Ovary (tissue), 10 donors: ENCODE results near the gene FAT2. TPM values are rescaled to one million over a fixed set of nuclear protein-coding genes. Genes with fewer than 3 reads are reported as not detected.

Source experiments
- DNase-seq, 5 donors: peaks; one replicate each; pipeline ENCODE4 v3.0.0-alpha.2; 2019 to 2020
- H3K27ac ChIP-seq, 2 donors: fragments of 200-600 bp; one replicate each; pipeline versions ENCODE4 v1.5.1 to v1.8.0; 2019 to 2022
- H3K27me3 ChIP-seq: fragments of 200-600 bp; one replicate; pipeline ENCODE4 v1.8.0; 2022
- H3K36me3 ChIP-seq: fragments of 200-600 bp; sonication (generic); one replicate; pipeline ENCODE4 v1.5.1; 2019
- H3K4me1 ChIP-seq: one replicate; pipeline ENCODE4 v1.8.1; 2013; ENCODE audit warnings: mild to moderate bottlenecking, moderate library complexity; ENCODE audit not compliant: insufficient read depth
- H3K4me3 ChIP-seq: fragments of 200-600 bp; sonication (generic); one replicate; pipeline ENCODE4 v1.5.1; 2017
- H3K9me3 ChIP-seq, 2 donors: fragments of 200-600 bp in 1 of 2; sonication (generic) in 1 of 2; one replicate each; pipeline versions ENCODE4 v1.5.1 to v1.8.1; 2013 to 2019; ENCODE audit warnings: mild to moderate bottlenecking in 1 of 2, moderate library complexity in 1 of 2
- EP300 ChIP-seq: sonication (generic); formaldehyde crosslinking; IDR thresholded peaks from one replicate; pipeline ENCODE4 v1.6.1; 2017; ENCODE audit warnings: antibody characterized with exemption
- POLR2A ChIP-seq: fragments of 450-650 bp; IDR thresholded peaks from one replicate; pipeline ENCODE4 v1.6.1; 2017; ENCODE audit warnings: antibody characterized with exemption, mild to moderate bottlenecking, moderate library complexity
- WGBS, 3 donors: extraction: QIAGEN DNeasy Blood & Tissue Kit in 1 of 3; methylation state at CpG; one replicate each; pipeline versions ENCODE4 v1.1.5 to v1.1.7; 2013 to 2017; 5-methylcytosine and 5-hydroxymethylcytosine counted together
- intact Hi-C, 4 donors: fragments of 100-400 bp; cut with DNase I; formaldehyde crosslinking; loops; one replicate each; pipeline versions ENCODE4 v1.11.0 to v1.15.1; 2022 to 2023
- long read RNA-seq, 3 donors: library from polyadenylated mRNA in 2 of 3; unstranded in 2 of 3; transcript quantifications; one replicate each; pipeline ENCODE4 v2.0.0 and lab custom pipeline, GENCODE V29; 2021 to 2026
- polyA plus RNA-seq, 2 donors: library from polyadenylated mRNA; stranded (reverse); fragments of 200-250 nt in 1 of 2; fragments of 350-450 nt in 1 of 2; fragmentation: Illumina TruSeq in 1 of 2; extraction: RNeasy Lipid Tissue Mini Kit (QIAGEN cat#74804) in 1 of 2; gene quantifications; one replicate each; pipeline ENCODE4 v1.2.3, GENCODE V29; 2013 to 2014
- total RNA-seq, 7 donors: library from RNA; depleted of rRNA in 2 of 7; stranded (reverse); fragments of >200 nt in 2 of 7; fragmentation: NEBNext Ultra II Directional in 3 of 7; extraction: Animal tissue kit (Norgen Biotek cat#: 25700) in 3 of 7; gene quantifications; one replicate each; pipeline versions ENCODE4 v1.1.0 to v1.2.4, GENCODE V29; 2016 to 2023
- TF ChIP-seq, protein P1 (sequence below), 3 donors: fragments of 450-650 bp in 2 of 3; fragments of 200-600 bp in 1 of 3; IDR thresholded peaks; one replicate each; pipeline versions ENCODE4 v1.5.1 to v1.8.0; 2016 to 2022; ENCODE audit warnings: antibody characterized with exemption in 3 of 3, mild to moderate bottlenecking in 1 of 3
- donor health status: DM: no; HTN: no; CAD: no; lungs with moderate emphysema.
- donor health status: DM: no; HTN: no; CAD: no.
- donor health status: Bipolar disorder and iron deficiency.
- donor health status: DM: yes; HTN: yes; CAD: no.
- donor health status: DM: no; HTN: no; CAD: no.
- donor health status: DM: yes; HTN: yes; CAD: no.

The FAT2 gene, protein sequence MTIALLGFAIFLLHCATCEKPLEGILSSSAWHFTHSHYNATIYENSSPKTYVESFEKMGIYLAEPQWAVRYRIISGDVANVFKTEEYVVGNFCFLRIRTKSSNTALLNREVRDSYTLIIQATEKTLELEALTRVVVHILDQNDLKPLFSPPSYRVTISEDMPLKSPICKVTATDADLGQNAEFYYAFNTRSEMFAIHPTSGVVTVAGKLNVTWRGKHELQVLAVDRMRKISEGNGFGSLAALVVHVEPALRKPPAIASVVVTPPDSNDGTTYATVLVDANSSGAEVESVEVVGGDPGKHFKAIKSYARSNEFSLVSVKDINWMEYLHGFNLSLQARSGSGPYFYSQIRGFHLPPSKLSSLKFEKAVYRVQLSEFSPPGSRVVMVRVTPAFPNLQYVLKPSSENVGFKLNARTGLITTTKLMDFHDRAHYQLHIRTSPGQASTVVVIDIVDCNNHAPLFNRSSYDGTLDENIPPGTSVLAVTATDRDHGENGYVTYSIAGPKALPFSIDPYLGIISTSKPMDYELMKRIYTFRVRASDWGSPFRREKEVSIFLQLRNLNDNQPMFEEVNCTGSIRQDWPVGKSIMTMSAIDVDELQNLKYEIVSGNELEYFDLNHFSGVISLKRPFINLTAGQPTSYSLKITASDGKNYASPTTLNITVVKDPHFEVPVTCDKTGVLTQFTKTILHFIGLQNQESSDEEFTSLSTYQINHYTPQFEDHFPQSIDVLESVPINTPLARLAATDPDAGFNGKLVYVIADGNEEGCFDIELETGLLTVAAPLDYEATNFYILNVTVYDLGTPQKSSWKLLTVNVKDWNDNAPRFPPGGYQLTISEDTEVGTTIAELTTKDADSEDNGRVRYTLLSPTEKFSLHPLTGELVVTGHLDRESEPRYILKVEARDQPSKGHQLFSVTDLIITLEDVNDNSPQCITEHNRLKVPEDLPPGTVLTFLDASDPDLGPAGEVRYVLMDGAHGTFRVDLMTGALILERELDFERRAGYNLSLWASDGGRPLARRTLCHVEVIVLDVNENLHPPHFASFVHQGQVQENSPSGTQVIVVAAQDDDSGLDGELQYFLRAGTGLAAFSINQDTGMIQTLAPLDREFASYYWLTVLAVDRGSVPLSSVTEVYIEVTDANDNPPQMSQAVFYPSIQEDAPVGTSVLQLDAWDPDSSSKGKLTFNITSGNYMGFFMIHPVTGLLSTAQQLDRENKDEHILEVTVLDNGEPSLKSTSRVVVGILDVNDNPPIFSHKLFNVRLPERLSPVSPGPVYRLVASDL (N-terminal part only)
- total RNA-seq (under 1 TPM in 6 of 7 donors, not detected in 1; 0.03 to 0.74 (median 0.38) TPM), polyA plus RNA-seq (under 1 TPM; 0.01 to 0.03 TPM)
- long read RNA-seq, donor 1, partial matches to known transcripts, result 0 of 1 reads
- long read RNA-seq, donor 1, other reads (novel, unspliced or antisense), result 1 of 1 reads
- long read RNA-seq, donor 2, result 0 reads
- long read RNA-seq, donor 3, result 0 reads

DNA sequence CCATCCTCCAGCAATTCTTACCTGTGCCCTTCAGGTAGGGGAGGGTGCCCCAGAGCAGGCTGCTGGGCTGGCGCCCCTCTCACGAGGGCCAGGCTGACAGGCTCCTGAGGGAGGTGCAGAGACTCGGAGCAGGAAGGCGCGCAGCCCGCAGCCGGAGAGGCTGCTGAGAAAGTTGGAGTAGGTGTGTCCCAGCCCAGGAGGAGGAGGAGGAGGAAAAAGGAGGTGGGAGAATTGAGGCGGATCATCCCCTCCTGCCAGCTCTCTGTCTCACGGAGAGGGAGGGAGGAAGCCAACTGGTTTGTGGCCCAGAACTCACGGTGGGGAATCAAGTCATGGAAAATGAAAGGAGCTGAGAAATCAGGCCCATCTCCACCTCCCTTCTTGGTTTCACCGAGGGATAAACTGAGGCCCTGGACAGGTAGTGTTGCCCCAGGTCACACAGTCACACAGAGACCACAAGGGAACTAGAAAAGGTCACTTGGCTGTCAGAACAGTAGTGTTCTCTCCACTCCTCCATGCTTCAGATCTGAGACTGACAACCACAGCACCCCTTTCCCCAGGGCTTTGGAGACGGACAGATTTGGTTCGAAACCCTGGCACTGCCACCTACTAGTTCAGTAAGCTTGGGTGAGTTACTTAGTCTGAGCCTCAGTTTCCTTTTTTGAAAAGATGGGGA lies at the start of gene FAT2:
FAT2 (minus strand) TSS at position 188 of the 676 bp plus-strand sequence. CDS start 22,400 bp downstream, outside the sequence.
- no peak for DNase-seq
- H3K27ac ChIP-seq, result no peak within 1 kb of the TSS
- H3K4me3 ChIP-seq, result no peak within 1 kb of the TSS
- H3K9me3 ChIP-seq, result no peaks in the 10 kb centered on the region
- H3K27me3 ChIP-seq, result no peaks in the 10 kb centered on the region
- WGBS, 3 donors, result 26 to 35% (median 31%) methylated on average over 13 of the region's 13 CpGs
- H3K36me3 ChIP-seq, result no peaks in the 10 kb centered on the region
- H3K4me1 ChIP-seq, result no peaks in the 10 kb centered on the region
- TF ChIP-seq EP300 (no peak), POLR2A (no peak)
- TF ChIP-seq, protein P1, sequence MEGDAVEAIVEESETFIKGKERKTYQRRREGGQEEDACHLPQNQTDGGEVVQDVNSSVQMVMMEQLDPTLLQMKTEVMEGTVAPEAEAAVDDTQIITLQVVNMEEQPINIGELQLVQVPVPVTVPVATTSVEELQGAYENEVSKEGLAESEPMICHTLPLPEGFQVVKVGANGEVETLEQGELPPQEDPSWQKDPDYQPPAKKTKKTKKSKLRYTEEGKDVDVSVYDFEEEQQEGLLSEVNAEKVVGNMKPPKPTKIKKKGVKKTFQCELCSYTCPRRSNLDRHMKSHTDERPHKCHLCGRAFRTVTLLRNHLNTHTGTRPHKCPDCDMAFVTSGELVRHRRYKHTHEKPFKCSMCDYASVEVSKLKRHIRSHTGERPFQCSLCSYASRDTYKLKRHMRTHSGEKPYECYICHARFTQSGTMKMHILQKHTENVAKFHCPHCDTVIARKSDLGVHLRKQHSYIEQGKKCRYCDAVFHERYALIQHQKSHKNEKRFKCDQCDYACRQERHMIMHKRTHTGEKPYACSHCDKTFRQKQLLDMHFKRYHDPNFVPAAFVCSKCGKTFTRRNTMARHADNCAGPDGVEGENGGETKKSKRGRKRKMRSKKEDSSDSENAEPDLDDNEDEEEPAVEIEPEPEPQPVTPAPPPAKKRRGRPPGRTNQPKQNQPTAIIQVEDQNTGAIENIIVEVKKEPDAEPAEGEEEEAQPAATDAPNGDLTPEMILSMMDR (IDR thresholded peaks at IDR 0.05), result no peak
- intact Hi-C loops, result no loop called here

DNA sequence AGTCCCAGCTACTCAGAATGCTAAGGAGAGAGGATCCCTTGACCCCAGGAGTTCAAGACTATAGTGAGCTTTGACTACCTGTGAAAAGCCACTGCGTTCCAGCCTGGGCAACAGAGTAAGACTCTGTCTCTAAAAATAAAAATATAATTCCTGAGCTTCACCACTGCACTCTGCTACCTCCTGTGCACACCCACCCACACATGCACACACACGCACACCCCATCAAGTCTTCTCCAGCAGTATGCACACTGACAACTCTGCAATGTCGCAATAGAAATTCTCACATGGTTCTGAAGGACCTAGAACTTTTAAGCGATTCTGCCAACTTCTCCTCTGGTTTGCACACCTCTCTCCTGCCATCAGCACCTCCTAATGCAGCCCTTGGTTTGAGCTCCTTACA lies 47.5 kb upstream of the FAT2 start:
- Histone ChIP-seq H3K27me3 (no peaks in the 10 kb centered on the region), H3K4me3 (no peak overlapping the region), H3K36me3 (no peaks in the 10 kb centered on the region), H3K9me3 (no peaks in the 10 kb centered on the region), H3K4me1 (peaks cover 2% of the 10 kb centered on the region), H3K27ac (no peak overlapping the region)
- WGBS, 3 donors, result 77 to 95% (median 81%) methylated on average over 4 of the region's 4 CpGs
- DNase-seq, result no peak
- TF ChIP-seq EP300 (no peak), POLR2A (no peak)
- TF ChIP-seq, protein P1 (IDR thresholded peaks at IDR 0.05), result no peak
- intact Hi-C loops, result no loop called here

DNA sequence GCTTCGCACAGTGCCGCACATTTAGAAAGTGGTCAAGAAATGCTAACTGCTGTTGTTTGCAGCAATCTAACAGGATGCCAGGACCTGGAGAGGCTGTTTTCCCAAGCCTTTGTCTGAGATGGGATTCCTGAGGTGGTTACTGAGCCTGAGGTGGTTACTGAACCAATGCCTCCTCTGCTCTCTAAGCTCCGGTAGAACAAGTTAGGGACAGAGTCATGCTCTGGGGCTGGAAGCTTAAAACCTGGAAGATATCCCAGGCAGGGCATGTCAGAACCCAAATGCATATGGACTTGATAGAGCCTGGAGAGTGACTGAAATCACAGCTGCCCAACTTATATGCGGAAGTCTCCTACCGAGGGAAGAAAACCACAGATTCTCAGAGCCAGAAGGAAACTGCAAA lies 46.5 kb upstream of the FAT2 start:
- Histone ChIP-seq H3K27me3 (no peaks in the 10 kb centered on the region), H3K4me1 (peaks cover 2% of the 10 kb centered on the region), H3K27ac (no peak overlapping the region), H3K9me3 (no peaks in the 10 kb centered on the region), H3K36me3 (no peaks in the 10 kb centered on the region), H3K4me3 (no peak overlapping the region)
- 75 to 83% (median 80%) methylated on average over 5 of the region's 5 CpGs for WGBS, 3 donors
- intact Hi-C loops, result no loop called here
- TF ChIP-seq, protein P1 (IDR thresholded peaks at IDR 0.05), result no peak
- no peak for TF ChIP-seq EP300
- no peak for TF ChIP-seq POLR2A
- no peak for DNase-seq
